Uterine smooth muscle cell (primary cell): ENCODE measurements around the gene NRXN2. TPM values are rescaled to one million over a fixed set of nuclear protein-coding genes. Genes with fewer than 3 reads are reported as not detected.

Experiments used
- total RNA-seq: library from RNA; depleted of rRNA; stranded (reverse); fragments of >200 nt; gene quantifications from 2 replicates; pipeline ENCODE4 v1.2.3, GENCODE V29; 2014

Gene NRXN2
- total RNA-seq, result 0.55 and 1.5 TPM in 2 replicates

DNA sequence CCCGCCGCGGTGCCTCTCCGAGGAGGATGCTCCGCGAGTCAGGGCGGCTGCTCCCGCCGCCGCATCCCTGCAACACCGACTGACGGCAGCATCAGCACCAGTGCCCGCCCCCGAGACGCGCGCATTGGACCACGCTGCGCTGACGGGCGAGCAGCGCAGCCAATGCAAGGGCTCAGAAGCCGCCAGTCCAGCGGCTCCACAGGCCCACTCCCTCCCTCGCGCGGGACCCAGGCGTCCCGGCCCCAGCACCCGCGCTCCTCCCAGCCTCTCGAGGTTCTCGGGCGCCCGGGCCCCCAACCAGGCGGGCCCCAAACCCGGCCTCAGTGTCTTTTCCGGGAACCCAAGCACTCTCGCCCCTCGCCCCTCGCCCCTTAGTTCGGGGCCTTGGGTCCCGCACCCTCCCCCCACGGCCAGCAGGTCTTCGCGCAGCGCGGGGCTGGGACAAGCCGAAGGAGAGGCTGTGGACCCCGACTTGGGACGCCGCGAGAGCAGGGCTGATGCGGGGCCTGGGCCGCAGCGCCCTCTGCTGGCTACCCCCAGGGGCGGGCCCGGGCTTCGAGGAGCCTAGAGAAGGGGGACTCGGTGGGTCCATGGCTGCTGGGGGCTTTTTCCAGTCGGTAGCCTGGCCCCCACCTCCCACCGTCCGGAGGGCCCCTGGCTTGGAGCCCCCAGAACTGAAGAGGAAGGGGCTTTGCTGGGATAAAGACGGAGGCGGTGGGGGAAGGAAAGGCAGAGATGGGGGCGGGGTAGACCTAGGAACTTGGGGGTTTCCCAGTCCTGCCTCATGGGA, at the start of gene NRXN2:
NRXN2 (minus strand) TSS at position 81 of the 790 bp plus-strand sequence. CDS start 9,498 bp downstream, outside the sequence.

GRCh38 chr11:64759722-64760719, 37.0 kb upstream of the NRXN2 start, which contains the start of gene PYGM:
Gene PYGM (minus strand): TSS chr11:64759974. CDS start chr11:64759898, 76 bp downstream.

GRCh38 chr11:64743591-64744543, 20.9 kb upstream of the NRXN2 start, which contains the start of gene RASGRP2:
Gene RASGRP2 (minus strand): TSS chr11:64744142. CDS start chr11:64742866, 1,276 bp downstream.

DNA sequence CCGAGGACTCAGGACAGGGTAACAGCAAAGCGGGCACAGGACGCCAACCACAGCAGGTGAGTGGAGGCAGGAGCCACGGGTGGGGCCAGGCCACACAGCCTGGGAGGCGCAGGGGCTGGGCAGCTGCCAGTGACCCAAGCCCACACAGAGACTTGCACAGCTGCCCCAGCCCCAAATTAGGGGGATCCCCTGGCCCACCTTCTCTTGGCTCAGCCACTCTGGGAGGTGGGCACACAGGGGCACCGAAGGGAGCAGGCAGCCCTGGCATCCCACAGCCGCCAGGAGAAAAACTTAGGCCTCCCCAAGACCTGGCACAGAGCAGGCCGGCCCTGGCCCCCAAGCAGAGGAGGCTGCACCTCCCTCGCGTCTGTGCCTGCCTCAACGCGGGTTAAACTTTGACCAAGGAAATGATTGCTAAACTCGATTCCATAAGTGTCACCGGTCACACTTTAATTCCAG, 132.2 kb downstream of the NRXN2 start, which contains the start of gene SLC22A12:
SLC22A12 (plus strand) TSS at position 458 of the 459 bp plus-strand sequence. CDS start 337 bp downstream, outside the sequence.

Other genes with a start within 250 kb of the NRXN2 start
- not detected in 2 replicates for gene SLC22A11, start 167.3 kb downstream of the NRXN2 start, total RNA-seq
- not detected in 2 replicates for gene SLC22A12, start 132.0 kb downstream of the NRXN2 start, total RNA-seq
- gene RASGRP2, start 20.9 kb upstream of the NRXN2 start, total RNA-seq, result 0.33 and 1.2 TPM in 2 replicates
- gene PYGM, start 36.8 kb upstream of the NRXN2 start, total RNA-seq, result 0.33 and 0.87 TPM in 2 replicates
- gene SF1, start 55.3 kb upstream of the NRXN2 start, total RNA-seq, result 86.7 and 110 TPM in 2 replicates
- 10.5 and 14.4 TPM in 2 replicates for gene MAP4K2, start 80.0 kb upstream of the NRXN2 start, total RNA-seq
- gene MEN1, start 87.4 kb upstream of the NRXN2 start, total RNA-seq, result 16.6 and 17.4 TPM in 2 replicates
- 0.11 and 0.12 TPM in 2 replicates for gene CDC42BPG, start 121.5 kb upstream of the NRXN2 start, total RNA-seq
- gene EHD1, start 155.4 kb upstream of the NRXN2 start, total RNA-seq, result 61.5 and 111 TPM in 2 replicates
- gene ATG2A, start 194.0 kb upstream of the NRXN2 start, total RNA-seq, result 15.4 and 17.5 TPM in 2 replicates
- 7.6 and 12.4 TPM in 2 replicates for gene PPP2R5B, start 201.5 kb upstream of the NRXN2 start, total RNA-seq
- not detected in 2 replicates for gene GPHA2, start 212.7 kb upstream of the NRXN2 start, total RNA-seq
- gene MAJIN, start 248.9 kb upstream of the NRXN2 start, total RNA-seq, result not detected in 2 replicates